IMR-90 (cell line): ENCODE data around the gene RINT1. TPM values are rescaled to one million over a fixed set of nuclear protein-coding genes. Genes with fewer than 3 reads are reported as not detected.

Experiments used
- ATAC-seq: fragments of 200-7000 bp; cut with Tn5 transposase; 2 replicates; pipeline ENCODE4 v1.9.1; 2020; ENCODE audit warnings: low read depth, mild to moderate bottlenecking, moderate library complexity
- BruUV-seq: library from RNA; stranded (reverse); fragments of 400-500 nt; replicated peaks from 2 replicates; lab custom pipeline; 2021; lab: Mats Ljungman, UMichigan
- CTCF ChIA-PET: fragments of 300-600 bp; formaldehyde crosslinking; extraction: SDS; loops from one replicate; lab custom pipeline; 2021; ENCODE audit warnings: antibody characterized with exemption; lab: Yijun Ruan, JAX
- POLR2A ChIA-PET: fragments of 300-600 bp; sonication (Branson Sonifier 250); formaldehyde crosslinking; loops from one replicate; lab custom pipeline; 2022; ENCODE audit warnings: antibody characterized with exemption; ENCODE audit not compliant: unreplicated experiment; lab: Charles Lee
- DNase-seq: peaks from one replicate; pipeline ENCODE4 v3.0.0; 2013
- H2AFZ ChIP-seq: replicated peaks from 2 replicates; pipeline ENCODE3; 2013; ENCODE audit warnings: low read length, mild to moderate bottlenecking; ENCODE audit not compliant: poor library complexity
- H2AK5ac ChIP-seq: 2 replicates; pipeline ENCODE4 v1.6.1; 2013; ENCODE audit warnings: low read depth, low read length, inconsistent platforms
- H2AK9ac ChIP-seq: replicated peaks from 2 replicates; pipeline ENCODE3; 2013; ENCODE audit warnings: mild to moderate bottlenecking, low read depth, low read length, moderate library complexity; ENCODE audit not compliant: poor library complexity
- H2BK120ac ChIP-seq: 2 replicates; pipeline ENCODE4 v1.6.1; 2013; ENCODE audit warnings: low read depth, low read length, inconsistent platforms
- H2BK15ac ChIP-seq: 3 replicates; pipeline ENCODE4 v1.6.1; 2013; ENCODE audit warnings: low read depth, low read length, inconsistent platforms
- H2BK20ac ChIP-seq: 2 replicates; pipeline ENCODE4 v1.6.1; 2013; ENCODE audit warnings: low read depth, mild to moderate bottlenecking, inconsistent platforms, low read length, moderate library complexity
- H2BK5ac ChIP-seq: 2 replicates; pipeline ENCODE4 v1.6.1; 2013; ENCODE audit warnings: mild to moderate bottlenecking, low read depth, low read length, inconsistent platforms; ENCODE audit not compliant: poor library complexity, severe bottlenecking
- H3K14ac ChIP-seq: replicated peaks from 2 replicates; pipeline ENCODE4 v1.6.1; 2013; ENCODE audit warnings: low read depth, low read length, inconsistent platforms
- H3K18ac ChIP-seq: 2 replicates; pipeline ENCODE4 v1.6.1; 2013; ENCODE audit warnings: low read depth, low read length, control low read depth
- H3K23ac ChIP-seq: 2 replicates; pipeline ENCODE4 v1.6.1; 2013; ENCODE audit warnings: low read depth, low read length, inconsistent platforms
- H3K27ac ChIP-seq: 2 replicates; pipeline ENCODE4 v1.5.1; 2013; ENCODE audit warnings: mild to moderate bottlenecking, control low read depth, low read length; ENCODE audit not compliant: insufficient read depth
- H3K27me3 ChIP-seq: 2 replicates; pipeline ENCODE4 v1.6.1; 2013; ENCODE audit warnings: low read length; ENCODE audit not compliant: control insufficient read depth, insufficient read depth
- H3K36me3 ChIP-seq: 2 replicates; pipeline ENCODE4 v1.6.1; 2013; ENCODE audit warnings: low read length, mixed read lengths; ENCODE audit not compliant: control insufficient read depth, insufficient read depth
- H3K4ac ChIP-seq: 2 replicates; pipeline ENCODE4 v1.6.1; 2013; ENCODE audit warnings: low read depth, low read length, inconsistent platforms
- H3K4me1 ChIP-seq: 2 replicates; pipeline ENCODE4 v1.6.1; 2013; ENCODE audit warnings: low read length, mixed read lengths; ENCODE audit not compliant: control insufficient read depth, insufficient read depth
- H3K4me2 ChIP-seq: 2 replicates; pipeline ENCODE4 v1.6.1; 2013; ENCODE audit warnings: low read depth, mild to moderate bottlenecking, control low read depth, low read length, moderate library complexity
- H3K4me3 ChIP-seq: 2 replicates; pipeline ENCODE4 v1.5.1; 2013; ENCODE audit warnings: low read depth, mild to moderate bottlenecking, control low read depth, low read length, moderate library complexity; ENCODE audit not compliant: insufficient read depth
- H3K56ac ChIP-seq: 2 replicates; pipeline ENCODE4 v1.6.1; 2013; ENCODE audit warnings: low read length, inconsistent platforms; ENCODE audit not compliant: insufficient read depth; ENCODE audit errors: extremely low read depth
- H3K79me1 ChIP-seq, 2 experiments: 2 replicates each; pipeline ENCODE4 v1.6.1; 2013; ENCODE audit warnings: low read length in 2 of 2, inconsistent platforms in 1 of 2, low read depth in 1 of 2
- H3K9ac ChIP-seq: 2 replicates; pipeline ENCODE4 v1.6.1; 2013; ENCODE audit warnings: low read depth, low read length, control low read depth
- H3K9me1 ChIP-seq: 2 replicates; pipeline ENCODE4 v1.6.1; 2013; ENCODE audit warnings: low read length, inconsistent platforms; ENCODE audit not compliant: insufficient read depth
- H3K9me3 ChIP-seq: 2 replicates; pipeline ENCODE4 v1.6.1; 2013; ENCODE audit warnings: low read length; ENCODE audit not compliant: control insufficient read depth, insufficient read depth
- H4K20me1 ChIP-seq: 2 replicates; pipeline ENCODE4 v1.6.1; 2013; ENCODE audit warnings: low read length, inconsistent platforms; ENCODE audit not compliant: insufficient read depth
- H4K5ac ChIP-seq: 2 replicates; pipeline ENCODE4 v1.6.1; 2013; ENCODE audit warnings: mild to moderate bottlenecking, low read depth, low read length, control low read depth
- H4K8ac ChIP-seq, 2 experiments: 2 replicates each; pipeline ENCODE4 v1.6.1; 2013; ENCODE audit warnings: low read depth in 2 of 2, low read length in 2 of 2, control low read depth in 1 of 2, inconsistent platforms in 1 of 2
- H4K91ac ChIP-seq: 2 replicates; pipeline ENCODE4 v1.6.1; 2013; ENCODE audit warnings: low read depth, low read length, inconsistent platforms; ENCODE audit not compliant: insufficient read depth
- BHLHE40 ChIP-seq: fragments of 150-350 bp; IDR thresholded peaks from 2 replicates; pipeline ENCODE4 v1.6.1; 2016; ENCODE audit warnings: mild to moderate bottlenecking, low read depth, low read length
- CEBPB ChIP-seq: IDR thresholded peaks from 2 replicates; pipeline ENCODE4 v1.6.1; 2012; ENCODE audit warnings: low read depth, low read length, improper control_type of control experiment
- CHD1 ChIP-seq: IDR thresholded peaks from 2 replicates; pipeline ENCODE4 v1.6.1; 2012; ENCODE audit warnings: low read depth, low read length, improper control_type of control experiment
- CTCF ChIP-seq: conservative IDR thresholded peaks from 2 replicates; pipeline ENCODE4 v1.5.1; 2012; ENCODE audit warnings: mild to moderate bottlenecking, low read depth, low read length, improper control_type of control experiment
- MAZ ChIP-seq: IDR thresholded peaks from 2 replicates; pipeline ENCODE4 v1.6.1; 2012; ENCODE audit warnings: low read depth, mild to moderate bottlenecking, low read length, improper control_type of control experiment, moderate library complexity, borderline replicate concordance
- MXI1 ChIP-seq: IDR thresholded peaks from 2 replicates; pipeline ENCODE4 v1.6.1; 2012; ENCODE audit warnings: low read depth, mild to moderate bottlenecking, low read length, moderate library complexity, borderline replicate concordance
- POLR2A ChIP-seq: IDR thresholded peaks from 2 replicates; pipeline ENCODE4 v1.6.1; 2012; ENCODE audit warnings: mild to moderate bottlenecking, low read depth, low read length
- RAD21 ChIP-seq: IDR thresholded peaks from 2 replicates; pipeline ENCODE4 v1.6.1; 2012; ENCODE audit warnings: low read length, improper control_type of control experiment
- RCOR1 ChIP-seq: IDR thresholded peaks from 2 replicates; pipeline ENCODE4 v1.6.1; 2012; ENCODE audit warnings: mild to moderate bottlenecking, low read length, improper control_type of control experiment; ENCODE audit not compliant: insufficient replicate concordance
- RFX5 ChIP-seq: IDR thresholded peaks from 2 replicates; pipeline ENCODE4 v1.8.0; 2012; ENCODE audit warnings: low read depth, mild to moderate bottlenecking, low read length, moderate library complexity
- SMC3 ChIP-seq: fragments of 150-350 bp; IDR thresholded peaks from 2 replicates; pipeline ENCODE4 v1.6.1; 2016; ENCODE audit warnings: low read depth, mild to moderate bottlenecking, antibody characterized with exemption, low read length, moderate library complexity
- USF2 ChIP-seq: fragments of 150-350 bp; IDR thresholded peaks from 2 replicates; pipeline ENCODE4 v1.6.1; 2017; ENCODE audit warnings: mild to moderate bottlenecking, antibody characterized with exemption, low read length, low read depth
- WGBS, 2 experiments: methylation state at CpG; one replicate each; pipeline versions ENCODE4 v1.1.5 to v1.1.7; 2013; ENCODE audit warnings: missing lambda C conversion rate in 2 of 2; ENCODE audit not compliant: insufficient read length in 1 of 2; ENCODE audit errors: extremely low coverage in 2 of 2; 5-methylcytosine and 5-hydroxymethylcytosine counted together
- dilution Hi-C: fragments of 300-500 bp; cut with HindIII; formaldehyde crosslinking; loops from one replicate; pipeline ENCODE4 v1.14.3; 2018; ENCODE audit warnings: low sequenced_read_pairs; ENCODE audit not compliant: unreplicated experiment
- in situ Hi-C: fragments of 300-500 bp; cut with MboI; formaldehyde crosslinking; loops from 3 replicates; pipeline ENCODE4 v1.14.3; 2019; ENCODE audit warnings: low sequenced_read_pairs, inconsistent platforms, mixed read lengths
- intact Hi-C: fragments of 100-400 bp; cut with micrococcal nuclease; formaldehyde crosslinking; loops from 2 replicates; pipeline ENCODE4 v1.10.0; 2022
- polyA plus RNA-seq, 3 experiments: library from polyadenylated mRNA; depleted of rRNA; stranded (reverse); fragments of >200 nt; gene quantifications; 2 replicates each; pipeline ENCODE4 v1.2.3, GENCODE V29; 2012; ENCODE audit warnings: low replicate concordance in 1 of 3
- total RNA-seq: library from RNA; depleted of rRNA; stranded (reverse); fragments of >200 nt; gene quantifications from 2 replicates; pipeline ENCODE4 v1.2.3, GENCODE V29; 2012
- TF ChIP-seq, protein P1 (sequence below): fragments of 150-350 bp; IDR thresholded peaks from 2 replicates; pipeline ENCODE4 v1.6.1; 2016; ENCODE audit warnings: low read depth, mild to moderate bottlenecking, low read length, moderate library complexity, borderline replicate concordance

RINT1 gene
- total and polyA plus RNA-seq, 2 of the 4 experiments (the other 2 are of a cell fraction), result 15.9 to 23.1 TPM

DNA sequence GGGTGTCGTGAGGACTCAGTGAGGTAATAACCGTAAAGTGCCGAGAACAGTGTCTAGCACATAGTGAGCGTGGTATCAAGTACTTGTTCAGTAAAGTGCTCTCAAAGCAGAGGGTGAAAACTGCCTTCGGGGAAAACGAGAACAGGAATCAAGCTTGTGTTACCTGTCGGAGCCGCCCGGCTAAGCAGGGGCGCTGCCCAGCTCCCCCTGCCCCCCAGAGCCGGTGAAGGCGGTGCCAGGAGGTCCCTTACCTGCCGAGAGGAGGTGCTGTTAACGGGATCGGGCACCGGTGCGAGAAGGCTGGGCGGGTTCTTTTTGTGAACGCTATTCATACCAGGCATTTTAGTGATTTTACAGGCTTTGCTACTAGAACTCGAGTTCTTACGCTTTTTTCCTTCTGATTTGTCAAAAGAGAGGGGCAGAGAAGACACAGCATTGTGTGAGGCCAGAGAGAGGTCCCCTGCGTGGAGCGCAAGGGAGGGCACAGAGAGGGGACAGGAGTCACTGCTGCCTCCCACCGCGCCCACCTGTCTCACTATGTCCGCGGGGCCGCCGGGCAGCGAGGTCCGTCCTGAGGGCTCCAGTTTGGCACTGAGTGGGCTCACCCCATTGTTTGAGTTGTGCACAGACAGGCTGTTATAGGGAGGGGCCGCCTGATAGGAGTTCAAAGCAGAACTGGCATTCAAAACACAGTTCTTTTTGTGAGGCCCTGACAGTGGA is 81.8 kb downstream of the RINT1 start:
- Histone ChIP-seq H3K4me3 (no peak overlapping the region), H3K9me1 (peaks cover 6% of the 10 kb centered on the region), H4K20me1 (no peaks in the 10 kb centered on the region), H2BK120ac (no peak overlapping the region), H3K4me1 (no peaks in the 10 kb centered on the region), H2AK5ac (no peak overlapping the region), H3K18ac (no peak overlapping the region), H2BK15ac (no peak overlapping the region), H3K23ac (no peak overlapping the region), H3K9me3 (no peaks in the 10 kb centered on the region), H2AK9ac (no peak overlapping the region), H3K56ac (no peak overlapping the region), H2BK5ac (no peak overlapping the region), H4K91ac (no peak overlapping the region), H2BK20ac (no peak overlapping the region), H3K4ac (no peak overlapping the region), H3K36me3 (peaks cover 23% of the 10 kb centered on the region), H4K5ac (no peak overlapping the region), H3K27ac (no peak overlapping the region), H3K4me2 (no peak overlapping the region), H3K27me3 (no peaks in the 10 kb centered on the region), H4K8ac (no peak overlapping the region), H3K79me1 (no peaks in the 10 kb centered on the region), H3K9ac (no peak overlapping the region), H2AFZ (no peak overlapping the region), H3K14ac (no peak overlapping the region)
- ChIA-PET CTCF (no interaction called here), POLR2A (no interaction called here)
- intact Hi-C loops, result no loop called here
- no TSS peak for BruUV-seq
- WGBS, 2 experiments, result 95% methylated on average over 29 of the region's 32 CpGs; no CpG with 5 or more reads in 1 of the 2 experiments
- DNase-seq (no peak), ATAC-seq (no peak)
- dilution Hi-C loops, result no loop called here
- in situ Hi-C loops, result no loop called here
- TF ChIP-seq POLR2A (no peak), RCOR1 (no peak), BHLHE40 (no peak), USF2 (no peak), CTCF (no peak), SMC3 (no peak), RAD21 (no peak), CEBPB (no peak), MXI1 (no peak), RFX5 (no peak), MAZ (no peak), CHD1 (no peak)
- TF ChIP-seq, protein P1, sequence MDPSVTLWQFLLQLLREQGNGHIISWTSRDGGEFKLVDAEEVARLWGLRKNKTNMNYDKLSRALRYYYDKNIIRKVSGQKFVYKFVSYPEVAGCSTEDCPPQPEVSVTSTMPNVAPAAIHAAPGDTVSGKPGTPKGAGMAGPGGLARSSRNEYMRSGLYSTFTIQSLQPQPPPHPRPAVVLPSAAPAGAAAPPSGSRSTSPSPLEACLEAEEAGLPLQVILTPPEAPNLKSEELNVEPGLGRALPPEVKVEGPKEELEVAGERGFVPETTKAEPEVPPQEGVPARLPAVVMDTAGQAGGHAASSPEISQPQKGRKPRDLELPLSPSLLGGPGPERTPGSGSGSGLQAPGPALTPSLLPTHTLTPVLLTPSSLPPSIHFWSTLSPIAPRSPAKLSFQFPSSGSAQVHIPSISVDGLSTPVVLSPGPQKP, result no peak
